Fibroblast of lung (primary cell): Measurements from ENCODE around the gene SRCAP.

ENCODE experiments used
- CTCF ChIP-seq, 2 donors: IDR thresholded peaks in 1 of 2; conservative IDR thresholded peaks in 1 of 2; 1 replicate in 1 of 2; 2 replicates in 1 of 2; pipeline ENCODE4 v1.5.1; 2011 to 2012; ENCODE audit warnings: low read length in 2 of 2, control low read depth in 1 of 2, inconsistent platforms in 1 of 2, low read depth in 1 of 2, mild to moderate bottlenecking in 1 of 2
- EZH2 ChIP-seq: IDR thresholded peaks from 2 replicates; pipeline ENCODE4 v1.5.1; 2012; ENCODE audit warnings: low read length, control low read depth, mild to moderate bottlenecking; ENCODE audit errors: missing control alignments

DNA sequence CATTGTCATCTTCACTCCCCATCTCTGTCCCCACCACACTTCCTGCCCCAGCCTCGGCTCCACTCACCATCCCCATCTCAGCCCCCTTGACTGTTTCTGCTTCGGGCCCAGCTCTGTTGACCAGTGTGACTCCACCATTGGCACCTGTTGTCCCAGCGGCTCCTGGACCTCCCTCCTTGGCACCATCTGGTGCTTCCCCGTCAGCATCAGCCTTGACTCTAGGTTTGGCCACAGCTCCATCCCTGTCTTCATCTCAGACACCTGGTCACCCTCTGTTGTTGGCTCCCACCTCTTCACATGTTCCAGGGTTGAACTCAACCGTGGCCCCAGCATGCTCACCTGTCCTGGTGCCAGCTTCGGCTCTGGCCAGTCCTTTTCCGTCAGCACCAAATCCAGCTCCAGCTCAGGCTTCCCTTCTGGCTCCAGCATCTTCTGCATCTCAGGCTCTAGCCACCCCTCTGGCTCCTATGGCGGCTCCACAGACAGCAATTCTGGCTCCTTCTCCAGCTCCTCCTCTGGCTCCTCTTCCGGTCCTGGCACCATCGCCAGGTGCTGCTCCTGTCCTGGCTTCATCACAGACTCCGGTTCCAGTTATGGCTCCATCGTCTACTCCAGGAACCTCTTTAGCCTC, 24.9 kb downstream of the SRCAP start:
- TF ChIP-seq CTCF (conservative IDR thresholded peaks at IDR 0.05 in 1 of 2, IDR thresholded peaks at IDR 0.05 in 1 of 2; ENCODE audit: low read depth in 1 of 2, low read length in 2 of 2) = no peak
- no peak for TF ChIP-seq EZH2
